ENCODE data around the gene TBC1D22B.

TBC1D22B gene

GRCh38 chr6:37257634-37258404 lies at the start of gene TBC1D22B, which contains the start of gene TMEM217:
Gene TBC1D22B, plus strand, starts transcription at chr6:37257772. Its CDS starts 146 bp downstream, at chr6:37257918.
Gene TMEM217, minus strand, starts transcription at chr6:37258144. Its CDS starts 39,114 bp downstream, at chr6:37219030.
- peak; percentile 44 to 98 (median 92) for DNase-seq

DNA sequence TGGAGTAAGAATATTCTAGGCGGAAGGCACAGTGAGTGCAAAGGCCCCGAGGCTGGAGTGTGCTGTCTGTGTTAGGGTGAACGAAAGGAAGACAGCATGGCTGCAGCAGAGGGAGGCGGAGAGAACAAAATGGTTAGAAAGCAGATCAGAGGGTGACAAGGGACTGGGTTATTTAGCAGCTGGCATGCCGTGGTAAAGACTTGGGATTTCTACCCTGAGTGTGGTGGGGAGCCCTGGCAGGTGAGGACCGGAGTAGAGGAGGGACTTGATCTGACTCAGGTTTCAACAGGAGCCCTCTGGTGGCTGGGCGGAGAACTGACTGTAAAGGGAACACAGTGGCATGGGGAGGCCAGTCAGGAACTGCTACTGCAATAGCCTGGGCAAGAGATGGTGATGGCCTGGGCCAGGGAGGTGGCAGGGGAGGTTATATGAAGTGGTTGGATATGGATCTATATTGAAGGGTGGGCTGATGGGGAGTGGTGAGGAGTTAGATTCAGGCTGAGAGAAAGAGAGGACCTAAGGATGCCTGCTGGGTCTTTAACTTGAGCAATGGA lies 49.6 kb upstream of the TBC1D22B start:
- peak in 41 of 56 donors; percentile 1 to 75 (median 30) for DNase-seq

DNA sequence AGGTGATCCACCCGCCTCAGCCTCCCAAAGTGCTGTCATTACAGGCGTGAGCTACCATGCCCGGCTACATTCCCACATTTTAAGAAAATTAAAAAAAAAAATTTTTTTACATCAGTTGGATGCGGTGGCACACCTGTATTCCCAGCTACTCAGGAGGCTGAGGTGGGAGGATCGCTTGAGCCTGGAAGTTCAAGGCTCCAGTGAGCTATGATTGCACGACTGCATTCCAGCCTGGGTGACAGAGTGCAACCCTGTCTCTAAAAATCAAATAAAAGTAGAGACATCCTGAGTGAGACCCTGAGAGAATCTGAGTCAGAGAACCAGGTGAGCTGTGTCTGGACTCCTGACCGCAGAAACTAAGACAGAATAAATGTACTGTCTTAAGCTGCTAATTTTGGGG lies 48.8 kb upstream of the TBC1D22B start:
- DNase-seq: no peak

- DNase-seq: no peak
Measured at GRCh38 chr6:37209461-37210205, 47.9 kb upstream of the TBC1D22B start.

DNA sequence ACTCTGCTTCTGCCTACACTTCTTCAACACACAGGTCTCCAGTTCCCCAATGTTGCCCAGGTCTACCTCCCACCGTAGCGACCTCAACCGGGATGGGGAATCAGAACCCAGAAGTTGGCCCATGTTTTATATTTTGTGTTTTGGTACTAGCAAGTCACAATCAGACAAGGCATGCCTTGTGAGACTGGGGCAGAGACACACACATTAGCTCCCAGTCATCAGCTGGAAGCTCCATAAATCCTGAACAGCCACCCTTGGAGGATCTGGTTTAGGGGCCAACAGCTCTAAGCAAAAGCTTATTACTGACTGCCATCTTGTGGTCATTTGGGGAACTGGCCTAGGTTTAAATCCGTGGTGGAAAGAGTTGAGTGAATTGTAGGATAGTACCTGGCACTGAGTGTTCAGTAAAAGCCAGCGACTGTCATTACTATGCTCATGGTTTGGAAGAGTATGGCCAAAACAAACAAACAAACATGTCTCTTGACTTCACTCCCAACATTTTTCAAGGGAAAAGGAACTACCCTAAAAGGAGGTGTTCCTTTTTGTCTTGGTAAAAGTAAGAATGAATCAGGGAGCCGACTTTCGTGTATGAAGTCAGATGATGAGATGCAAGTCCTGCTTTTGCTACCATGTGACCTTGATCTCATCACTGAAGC lies 47.1 kb upstream of the TBC1D22B start:
- peak in 44 of 56 donors; percentile 2 to 84 (median 36) for DNase-seq

DNA sequence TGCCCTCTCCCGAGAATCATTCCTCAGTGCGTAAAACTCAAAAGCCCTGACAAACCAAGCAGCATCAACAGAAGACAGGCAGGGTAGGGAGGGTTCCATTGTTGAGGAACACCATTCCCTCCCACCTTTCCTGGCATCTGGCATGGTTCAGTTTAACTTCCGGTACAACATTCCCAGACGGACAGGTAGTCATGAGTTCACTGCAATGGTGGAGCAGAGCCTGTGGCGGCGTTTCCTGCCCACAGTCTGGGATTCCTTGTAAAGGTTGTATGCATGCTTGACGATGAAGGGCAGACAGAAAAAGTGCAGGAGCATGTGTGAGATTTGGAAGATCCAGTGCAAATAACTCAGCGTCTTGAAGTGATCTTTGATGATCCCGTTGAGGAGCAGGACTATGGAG lies 45.3 kb upstream of the TBC1D22B start:
- no peak for DNase-seq

GRCh38 chr6:37218061-37218460 lies 39.5 kb upstream of the TBC1D22B start:
- DNase-seq: no peak

- no peak for DNase-seq
Measured at GRCh38 chr6:37218511-37218910, 39.1 kb upstream of the TBC1D22B start.

GRCh38 chr6:37221585-37222124 lies 35.9 kb upstream of the TBC1D22B start:
- DNase-seq: no peak

GRCh38 chr6:37222125-37222967 lies 35.2 kb upstream of the TBC1D22B start:
- peak in 28 of 56 donors; percentile 7 to 59 (median 26) for DNase-seq

DNA sequence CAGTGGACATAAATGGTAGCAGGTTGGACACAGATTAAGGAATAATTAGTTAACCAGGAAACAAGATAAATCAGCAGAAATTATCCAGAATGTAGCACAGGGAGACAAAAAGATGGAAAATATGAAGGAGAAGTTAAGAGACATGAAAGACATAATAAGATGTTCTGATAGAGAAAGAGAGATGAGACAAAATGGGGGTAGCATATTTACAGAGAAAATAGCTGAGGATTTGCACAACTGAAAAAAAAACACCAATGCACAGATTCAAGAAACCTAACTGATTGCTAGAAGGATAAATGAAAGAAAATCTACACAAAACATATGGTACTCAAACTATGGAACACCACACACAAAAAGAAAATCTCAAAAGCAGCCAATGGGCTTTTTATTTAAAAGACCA lies 34.6 kb upstream of the TBC1D22B start:
- no peak for DNase-seq

DNA sequence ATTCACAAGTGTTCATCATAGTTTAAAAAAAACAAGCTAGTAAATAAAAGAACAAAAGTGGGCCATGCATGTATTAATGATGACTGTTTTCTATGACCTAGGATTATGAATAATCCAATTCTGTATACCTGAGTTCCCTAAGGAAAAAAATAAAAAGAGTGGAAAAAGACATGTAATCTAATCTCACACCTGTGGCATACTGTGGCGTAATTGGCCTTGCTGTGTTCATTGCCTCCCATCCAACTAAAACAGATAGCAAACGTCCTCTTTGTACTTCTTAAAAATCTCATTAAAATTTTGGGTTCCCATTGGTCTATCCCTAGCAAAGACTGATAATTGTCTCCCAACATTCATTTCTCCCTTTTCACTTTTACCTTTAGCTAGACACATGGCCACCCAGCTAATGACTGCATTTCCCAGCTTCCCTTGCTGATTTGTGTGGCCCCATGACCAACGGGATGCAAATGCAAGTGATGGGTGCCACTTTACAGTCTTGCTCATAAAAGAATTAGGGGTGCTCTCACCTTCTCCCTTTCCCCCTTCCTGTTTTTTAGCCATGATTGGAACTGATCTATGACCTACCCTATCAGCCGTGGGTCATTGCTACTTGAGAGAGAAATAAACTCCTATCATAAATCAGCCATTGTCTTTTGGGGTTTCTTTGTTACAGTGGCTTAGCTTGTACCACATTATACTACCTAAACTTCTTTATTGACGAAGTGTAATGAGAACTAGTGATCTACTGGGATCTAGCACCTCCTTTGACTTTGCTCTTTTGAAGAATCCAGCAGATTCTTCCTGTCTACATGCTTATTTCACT lies 32.0 kb upstream of the TBC1D22B start:
- no peak for DNase-seq

DNA sequence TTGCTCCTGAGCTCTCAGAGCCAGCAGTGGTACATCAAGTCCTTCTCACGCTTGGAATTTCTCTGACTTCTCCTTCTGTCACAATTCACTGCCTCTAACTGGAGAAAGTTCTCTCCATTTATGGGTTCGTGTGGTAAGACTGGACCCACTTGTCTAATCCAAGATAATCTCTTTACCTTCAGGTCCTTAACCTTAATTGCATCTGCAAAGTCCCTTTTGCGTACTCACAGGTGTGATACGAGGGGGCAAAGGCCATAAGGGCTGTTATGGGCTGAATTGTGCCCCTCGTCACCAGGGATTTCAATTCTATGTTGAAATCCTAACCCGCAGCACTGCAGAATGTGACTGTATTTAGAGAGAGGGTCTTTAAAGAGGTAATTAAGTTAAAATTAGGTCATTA lies 27.5 kb upstream of the TBC1D22B start:
- no peak for DNase-seq

DNA sequence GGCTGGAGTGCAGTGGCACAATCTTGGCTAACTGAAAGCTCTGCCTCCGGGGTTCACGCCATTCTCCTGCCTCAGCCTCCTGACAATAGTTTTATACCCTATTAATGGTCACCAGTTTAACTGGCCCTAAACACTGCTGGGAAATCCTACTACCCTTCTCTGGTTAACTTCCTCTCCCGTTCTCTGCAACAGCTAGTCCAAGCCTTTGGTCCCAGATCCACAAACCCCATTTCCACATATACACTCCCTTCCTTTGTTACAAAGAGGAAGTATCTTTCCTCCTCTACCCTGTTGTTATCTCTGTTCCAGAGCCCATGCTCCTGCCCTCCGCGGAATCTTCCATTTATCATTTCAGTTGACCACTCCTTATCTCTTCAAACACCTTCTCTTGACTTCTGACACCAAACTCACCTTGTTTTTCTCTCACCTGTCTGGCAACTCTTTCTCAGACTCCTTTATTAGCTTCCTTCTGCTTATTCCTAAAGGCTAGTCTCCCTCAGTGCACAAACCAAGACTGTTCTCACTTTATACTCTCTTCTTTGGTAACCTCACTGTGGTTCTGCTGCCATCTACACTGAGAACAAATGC lies 25.0 kb upstream of the TBC1D22B start:
- DNase-seq: no peak

- DNase-seq: no peak
Measured at GRCh38 chr6:37233541-37233940, 24.0 kb upstream of the TBC1D22B start.

DNA sequence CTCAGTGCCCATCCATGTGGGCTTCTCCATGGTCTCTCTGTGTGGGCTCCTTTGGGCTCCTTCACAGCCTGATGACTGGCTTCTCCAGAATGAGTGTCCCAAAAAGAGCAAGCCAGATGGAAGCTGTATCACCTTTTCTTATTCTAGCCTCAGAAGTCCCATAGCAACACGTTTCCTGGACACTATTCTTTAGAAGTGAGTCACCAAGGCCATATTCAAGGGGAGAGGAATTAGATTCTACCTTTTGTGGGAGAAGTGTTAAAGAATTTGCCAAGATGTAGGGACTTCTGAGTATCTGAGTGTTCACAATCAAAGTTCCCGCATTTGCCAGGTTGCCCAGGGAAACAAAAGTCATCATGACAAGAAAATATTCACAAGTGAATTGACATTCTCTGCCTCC lies 20.7 kb upstream of the TBC1D22B start:
- DNase-seq: no peak

- no peak for DNase-seq
Measured at GRCh38 chr6:37237789-37238188, 19.8 kb upstream of the TBC1D22B start.

GRCh38 chr6:37238381-37238780 lies 19.2 kb upstream of the TBC1D22B start:
- DNase-seq: no peak

DNA sequence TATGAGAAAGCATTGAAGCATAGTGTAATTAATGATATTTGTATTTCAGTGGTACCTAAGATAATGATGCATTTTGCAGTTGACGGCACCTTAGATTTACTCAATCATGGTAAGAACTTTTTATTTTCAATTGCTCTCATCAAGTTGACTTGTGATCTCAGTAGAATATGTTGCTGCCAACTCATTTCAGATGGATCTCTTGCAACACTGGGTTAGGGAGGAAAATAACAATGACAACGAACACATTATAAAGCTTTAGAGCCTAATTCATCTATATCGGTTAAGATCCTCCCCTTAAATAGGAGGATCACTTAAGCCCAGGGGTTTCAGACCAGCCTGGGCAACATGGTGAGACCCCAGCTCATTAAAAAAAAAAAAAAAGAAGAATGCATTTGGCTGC lies 18.0 kb upstream of the TBC1D22B start:
- no peak for DNase-seq

All from amygdala (tissue), 56 donors.